Activated CD4-positive, alpha-beta T cell treated with anti-CD3 and anti-CD28 coated beads, Interleukin-2, amount 50 U/mL, for 24 hours (primary cell): ENCODE data around the gene ERCC3.

Source experiments
- DNase-seq, 2 donors: peaks; one replicate each; pipeline ENCODE4 v3.0.0-alpha.2; 2020; ENCODE audit warnings: low read depth in 1 of 2, low spot score in 1 of 2

The ERCC3 gene

DNA sequence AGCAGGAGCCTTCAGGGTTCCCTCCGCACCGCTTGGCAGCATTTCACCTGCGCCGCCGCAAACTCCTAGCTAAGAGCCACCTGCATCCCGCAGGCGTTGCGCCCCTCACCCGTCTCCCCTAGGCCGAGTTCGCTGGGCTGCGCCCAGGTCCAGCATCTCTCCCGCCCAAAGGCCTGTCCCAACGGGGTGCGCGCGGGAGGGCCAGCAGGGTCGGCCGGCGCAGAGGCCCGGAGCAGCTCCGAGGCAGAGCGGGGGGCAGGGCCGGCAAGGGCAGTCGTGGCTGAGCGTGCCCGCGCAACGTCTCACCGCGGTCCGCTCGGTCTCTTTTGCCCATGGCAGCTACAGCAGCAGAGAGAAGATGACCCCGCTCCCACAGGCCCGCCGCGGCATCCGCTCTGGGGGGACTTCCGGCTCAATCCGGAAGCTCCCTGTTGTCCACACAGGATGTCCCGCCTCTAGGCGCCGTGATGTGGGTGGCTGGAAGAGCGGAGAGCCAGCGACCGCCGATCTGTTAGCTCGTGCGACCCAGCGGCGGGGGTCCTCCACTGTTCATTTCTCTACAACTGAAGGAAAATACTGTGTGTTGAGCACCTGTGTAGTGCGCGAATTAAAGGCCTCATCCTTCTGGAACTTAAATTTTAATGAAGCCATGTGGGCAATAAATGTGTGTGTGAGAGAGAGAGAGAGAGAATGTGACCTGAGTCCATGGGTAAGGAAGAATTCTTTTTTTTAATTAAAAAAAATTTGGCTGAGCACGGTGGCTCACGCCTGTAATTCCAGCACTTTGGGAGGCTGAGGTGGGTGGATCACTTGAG is at the start of gene ERCC3:
ERCC3 (minus strand) TSS at position 397 of the 815 bp plus-strand sequence; CDS start at position 334, 63 bp downstream.
- peak; percentile 68 to 81 for DNase-seq

DNA sequence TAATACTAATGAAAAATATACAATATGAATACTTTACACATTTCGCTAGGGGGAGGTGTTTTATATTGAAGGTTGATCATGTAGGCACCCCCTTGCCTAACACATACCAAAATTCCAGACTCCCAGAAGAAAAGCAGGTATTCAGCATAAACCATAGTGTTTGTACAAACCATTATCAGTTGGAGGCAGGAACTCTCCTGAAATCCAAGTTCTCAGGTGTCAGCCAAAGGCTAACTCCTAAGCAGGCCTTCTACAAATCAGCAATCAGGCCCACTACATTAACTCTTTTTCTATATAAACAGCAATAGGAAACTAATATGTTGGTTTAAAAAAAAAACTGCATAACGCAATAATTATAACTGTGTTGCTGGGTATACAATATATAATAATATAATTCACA is 49.3 kb upstream of the ERCC3 start:
- DNase-seq: no peak

DNA sequence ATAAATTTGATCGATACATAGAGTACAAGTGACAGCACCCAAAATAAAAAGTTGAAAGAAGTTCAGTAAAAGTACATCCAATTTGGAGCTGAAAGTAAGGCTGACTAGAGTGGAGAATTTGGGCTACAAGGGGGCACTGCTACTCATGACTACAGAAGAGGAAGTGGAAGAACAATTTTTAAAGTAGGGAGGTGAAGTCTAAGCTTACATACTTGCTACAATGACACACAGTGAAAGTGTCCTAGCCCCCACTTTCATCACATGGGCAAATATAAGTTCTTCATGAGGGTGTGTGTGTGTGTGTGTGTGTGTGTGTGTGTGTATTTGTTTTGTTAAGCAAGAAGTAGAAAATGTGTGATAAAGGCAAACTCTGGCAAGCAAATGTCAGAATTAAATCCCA is 48.2 kb upstream of the ERCC3 start:
- DNase-seq: no peak

DNA sequence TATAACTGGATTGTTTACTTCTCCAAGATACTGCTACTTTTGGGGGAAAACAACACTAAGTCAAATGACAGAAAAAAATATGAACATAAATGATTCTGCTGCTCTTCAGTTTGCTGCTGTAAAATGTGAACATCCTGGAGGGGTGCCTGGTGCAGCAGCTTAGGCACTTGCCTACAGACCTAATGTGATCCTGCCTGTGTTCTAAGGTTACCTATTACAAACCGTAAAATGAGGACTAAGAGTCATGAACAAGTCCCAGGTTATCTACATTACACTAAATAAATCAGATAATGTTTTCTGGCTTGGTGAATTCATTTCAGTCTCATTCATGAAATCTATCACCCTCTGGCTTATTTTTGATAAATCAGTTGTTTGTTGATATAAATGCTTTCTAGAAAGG is 38.4 kb upstream of the ERCC3 start:
- DNase-seq: no peak

DNA sequence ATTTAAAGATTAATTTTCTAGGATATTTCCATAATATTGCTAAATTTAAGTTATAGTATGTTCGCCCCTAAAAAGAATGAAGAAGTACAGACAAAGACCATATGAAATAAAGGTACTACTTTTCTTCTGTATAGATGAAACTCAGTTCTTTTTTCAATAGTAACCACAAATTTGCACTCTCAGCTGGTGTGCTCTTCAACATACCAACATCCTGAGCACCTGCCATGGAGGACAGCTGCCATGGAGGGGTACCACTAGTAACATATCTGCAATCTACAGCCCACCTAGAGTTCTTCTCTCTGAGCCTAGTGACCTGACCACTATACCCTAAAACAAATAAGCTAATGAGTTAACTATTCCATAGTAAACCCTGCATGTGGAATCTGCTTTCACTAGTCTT is 36.8 kb upstream of the ERCC3 start:
- DNase-seq: no peak

DNA sequence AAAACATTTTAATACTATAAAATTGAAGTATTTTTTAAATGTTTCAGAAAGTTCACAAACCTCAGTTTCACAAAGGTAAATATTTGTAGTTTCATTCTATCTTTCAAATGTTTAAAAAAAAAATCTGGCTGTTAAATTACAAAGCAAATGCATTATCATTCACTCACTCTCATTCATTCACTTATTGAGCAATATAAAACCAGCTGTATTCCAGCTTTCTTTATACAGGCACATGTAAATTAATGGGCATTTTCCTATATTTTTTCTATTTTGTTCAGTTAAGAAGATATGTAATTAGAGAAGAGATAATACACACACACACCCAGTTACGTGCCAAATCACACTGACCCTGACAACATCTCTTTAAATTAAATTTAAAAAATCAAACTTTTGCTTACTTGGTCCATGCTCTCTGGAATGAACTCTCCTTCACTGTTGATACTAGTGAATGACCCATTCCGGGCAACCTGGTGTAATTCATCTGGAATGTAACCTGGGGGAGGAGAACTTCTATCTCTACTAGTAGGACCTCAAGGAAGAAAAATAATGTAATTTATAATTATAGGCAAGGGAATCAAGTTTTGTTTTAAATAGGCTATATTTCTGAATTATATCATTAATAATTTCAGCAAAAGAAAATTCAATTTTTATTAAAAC is 32.5 kb upstream of the ERCC3 start:
- no peak for DNase-seq

DNA sequence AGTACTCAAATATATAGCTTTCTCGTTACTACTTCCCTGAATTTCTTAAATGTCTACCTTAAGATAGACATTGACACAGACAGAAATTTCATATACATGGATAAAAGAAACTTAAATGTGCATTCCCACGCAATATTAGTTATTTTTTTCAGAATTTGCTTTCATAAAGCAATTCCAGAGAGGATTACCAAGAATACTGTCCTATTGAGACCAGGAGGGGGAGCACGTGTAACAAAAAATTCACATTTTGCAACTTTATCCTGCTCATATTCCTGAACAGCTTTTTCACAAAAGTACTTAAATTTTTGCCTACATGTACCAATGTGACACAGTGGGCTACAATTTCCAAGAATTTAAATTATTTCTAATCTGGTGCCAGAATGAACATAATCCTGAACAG is 30.7 kb upstream of the ERCC3 start:
- no peak for DNase-seq

DNA sequence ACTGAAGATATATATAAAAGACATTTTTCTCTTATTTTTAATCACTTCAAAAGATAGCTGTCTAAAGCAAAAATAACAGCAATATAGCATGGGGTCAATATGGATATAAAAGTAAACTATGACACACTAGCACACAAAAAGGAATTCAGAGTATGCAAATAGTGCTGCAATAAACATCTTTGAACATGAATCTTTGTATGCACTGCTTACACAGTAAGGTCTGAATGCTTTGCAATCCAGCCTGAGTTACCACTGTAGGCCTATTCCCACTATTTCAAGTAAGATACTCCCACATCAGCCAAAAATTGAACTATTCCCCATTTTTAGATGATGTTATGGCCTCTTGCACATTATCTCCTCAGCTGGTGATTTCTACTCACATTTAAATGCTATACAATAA is 27.4 kb upstream of the ERCC3 start:
- no peak for DNase-seq

DNA sequence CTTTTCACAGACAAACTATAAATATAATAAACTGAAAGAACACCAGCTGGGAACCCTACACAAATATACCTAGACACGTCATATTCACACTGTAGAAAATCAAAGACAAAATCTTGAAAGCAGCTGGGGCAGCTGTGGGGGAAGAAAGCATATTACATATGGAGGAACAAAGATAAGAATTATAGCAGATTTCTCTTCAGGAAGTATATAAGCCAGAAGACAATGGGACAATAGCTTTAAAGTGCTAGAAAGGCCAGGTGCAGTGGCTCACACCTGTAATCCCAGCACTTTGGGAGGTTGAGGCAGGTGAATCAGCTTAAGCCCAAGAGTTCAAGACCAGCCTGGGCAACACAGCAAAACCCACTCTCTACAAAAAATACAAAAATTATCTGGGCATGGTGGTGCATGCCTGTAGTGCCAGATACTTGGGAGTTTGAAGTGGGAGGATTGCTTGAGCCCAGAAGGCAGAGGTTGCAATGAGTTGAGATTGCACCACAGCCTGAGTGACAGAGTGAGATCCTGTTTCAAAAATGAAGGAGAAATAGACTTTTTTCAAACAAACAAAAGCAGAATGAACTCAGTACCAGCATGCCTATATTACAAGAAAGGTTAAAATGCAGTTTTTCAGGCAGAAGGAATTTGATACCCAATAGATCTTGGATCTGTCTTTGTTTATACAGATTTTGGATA is 26.8 kb upstream of the ERCC3 start:
- no peak for DNase-seq

DNA sequence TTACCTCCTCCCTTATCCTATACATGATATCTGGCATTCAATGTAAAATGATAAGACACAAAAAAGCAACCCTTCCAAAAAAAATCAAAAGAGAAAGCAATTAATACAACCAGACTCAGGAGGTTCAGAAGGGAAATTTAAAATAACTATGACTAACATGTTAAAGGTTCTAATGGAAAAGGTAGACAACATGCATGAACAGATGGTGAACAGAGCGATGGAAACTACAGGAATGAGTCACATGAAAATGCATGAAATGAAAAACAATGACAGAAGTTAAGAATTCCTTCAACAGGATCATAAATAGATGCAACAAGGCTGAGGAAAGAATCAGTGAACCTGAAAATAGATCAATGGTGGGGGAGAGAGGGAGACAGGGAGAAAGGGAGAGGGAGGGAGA is 26.1 kb upstream of the ERCC3 start:
- DNase-seq: no peak

DNA sequence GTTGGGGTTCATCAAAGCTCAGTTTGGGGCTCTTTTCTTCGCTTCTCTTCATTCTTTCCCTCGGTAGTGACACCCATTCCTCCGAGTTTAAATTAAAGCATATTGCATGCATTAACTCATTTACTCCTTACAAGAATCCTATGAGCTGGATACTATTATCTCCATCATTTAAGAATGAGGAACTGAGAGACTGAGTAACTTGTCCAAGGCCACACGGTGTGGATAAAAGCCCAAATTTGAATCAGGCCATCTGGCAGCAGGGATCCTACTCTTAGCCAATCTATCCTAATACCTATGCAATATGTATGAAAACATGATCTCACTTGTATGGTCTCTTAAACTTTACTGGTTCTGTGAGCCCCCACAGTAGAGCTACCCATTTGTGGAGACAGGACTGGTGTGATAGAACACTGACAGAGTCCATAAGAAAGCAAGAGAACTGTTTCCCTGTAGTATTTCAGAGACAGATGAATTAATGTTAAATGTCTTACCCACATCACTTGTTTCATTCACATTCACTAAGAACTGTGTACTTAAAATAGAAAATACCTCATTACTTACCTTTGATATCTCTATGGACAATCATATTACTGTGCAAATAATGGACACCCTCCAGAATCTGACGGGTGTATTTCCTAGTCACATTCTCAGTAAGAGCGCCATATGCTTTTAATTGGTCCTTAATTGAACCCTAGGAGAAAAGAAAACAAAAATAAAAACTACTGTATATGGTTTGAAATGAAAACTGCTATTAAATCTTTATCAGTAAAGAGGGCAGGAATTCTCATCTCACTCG is 20.4 kb upstream of the ERCC3 start:
- no peak for DNase-seq

DNA sequence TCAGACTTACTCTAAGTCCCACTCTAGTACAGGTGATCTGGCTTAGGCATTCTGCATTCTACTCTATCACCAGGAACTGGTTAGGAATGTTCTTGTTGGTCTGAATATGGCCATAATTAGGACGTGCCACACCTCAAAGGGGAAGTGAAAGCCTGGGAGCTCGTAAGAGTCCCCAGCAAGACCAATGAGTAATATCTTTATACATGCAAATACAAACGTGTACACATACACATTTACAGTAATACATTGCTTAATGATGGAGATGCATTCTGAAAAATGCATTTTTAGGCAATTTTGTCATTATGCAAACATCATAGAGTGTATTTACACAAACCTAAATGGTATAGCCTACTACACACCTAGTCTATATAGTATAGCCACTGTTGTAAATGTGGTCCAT is 19.5 kb upstream of the ERCC3 start:
- DNase-seq: no peak

DNA sequence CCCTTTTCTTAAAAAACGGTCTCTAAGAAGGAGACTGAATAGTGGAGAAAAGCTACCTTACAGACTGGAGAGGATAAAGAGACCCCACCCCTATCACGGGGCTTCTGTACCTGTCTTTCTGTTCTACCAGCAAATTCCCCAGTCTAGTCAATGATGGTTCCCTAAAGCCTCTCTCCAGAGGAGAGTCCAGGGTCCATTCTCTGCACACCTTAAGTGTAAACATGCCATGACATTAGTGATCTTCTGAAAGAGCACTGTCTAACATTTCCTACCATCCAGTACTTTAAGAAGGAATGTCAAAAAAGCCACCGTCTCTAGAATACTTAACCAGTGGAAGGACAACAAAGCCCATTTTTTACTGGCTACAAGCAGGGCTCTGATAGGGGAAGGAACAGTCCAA is 17.0 kb upstream of the ERCC3 start:
- no peak for DNase-seq

DNA sequence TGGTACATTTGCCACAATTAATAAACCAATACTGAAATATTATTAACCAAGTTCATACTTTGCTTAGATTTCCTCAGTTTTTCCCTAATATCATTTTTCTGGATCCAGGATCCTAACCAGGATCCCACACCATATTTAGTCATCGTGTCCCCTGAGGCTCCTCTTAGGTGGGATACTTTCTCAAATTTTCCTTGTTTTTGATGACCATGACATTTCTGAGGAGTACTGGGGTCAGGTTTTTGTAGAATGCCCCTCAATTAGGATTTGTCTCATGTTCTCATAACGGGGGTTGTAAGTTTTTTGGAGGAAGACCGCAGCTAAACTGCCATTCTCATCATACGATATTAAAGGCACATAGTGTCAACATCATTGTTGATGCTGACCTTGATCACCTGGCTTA is 15.5 kb upstream of the ERCC3 start:
- DNase-seq: no peak

DNA sequence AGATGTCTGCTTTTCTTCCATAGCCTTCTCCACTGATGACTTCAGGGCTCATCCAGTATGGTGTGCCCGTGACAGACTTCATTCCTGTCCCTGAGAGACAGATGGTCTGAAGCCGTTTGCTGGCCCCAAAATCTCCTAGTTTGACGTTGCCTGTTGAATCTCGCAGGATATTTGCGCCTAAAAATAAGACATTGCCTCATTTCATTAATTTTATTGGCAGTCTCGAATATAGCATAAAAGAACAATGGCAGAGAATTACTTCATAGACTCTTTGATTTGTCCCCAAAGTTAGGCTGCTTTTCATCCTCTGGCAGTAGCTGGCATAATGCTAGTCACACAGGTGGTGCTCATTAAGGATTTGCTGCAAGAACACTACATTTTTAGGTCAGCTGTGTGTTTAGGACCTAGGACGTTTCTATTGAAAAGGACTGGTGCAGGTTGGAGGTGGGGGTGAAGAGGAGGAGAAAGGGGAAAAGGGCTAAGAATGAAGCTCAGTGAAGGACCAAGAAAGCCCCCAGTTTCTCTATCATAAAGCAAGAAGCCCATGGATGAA is 14.7 kb upstream of the ERCC3 start:
- no peak for DNase-seq

DNA sequence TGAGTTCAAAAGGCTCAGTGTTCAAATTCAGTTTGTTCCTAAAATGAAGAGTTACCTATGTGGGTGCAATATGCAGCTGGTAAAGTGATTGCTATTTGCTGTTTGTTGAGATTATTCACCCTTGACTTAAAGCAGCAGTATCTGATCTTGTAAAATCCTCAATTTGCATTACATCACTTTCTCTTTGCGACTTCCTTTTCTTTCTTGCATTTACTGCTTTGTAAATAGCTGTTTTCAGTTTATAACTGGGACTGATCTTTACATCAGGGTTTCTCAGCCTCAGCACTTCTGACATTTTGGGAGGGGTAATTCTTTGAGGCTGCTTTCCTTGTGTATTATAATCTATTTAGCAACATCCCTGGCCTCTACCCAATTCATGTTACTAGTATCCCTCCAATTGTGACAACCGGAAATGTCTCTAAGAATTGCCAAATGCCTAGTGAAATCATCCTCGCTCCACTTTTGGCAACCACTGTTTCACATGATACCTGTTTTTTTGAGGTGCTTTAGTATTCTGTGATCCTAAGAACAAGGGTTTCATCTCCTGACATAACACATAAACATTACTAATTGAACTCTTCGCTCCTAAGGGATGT is 12.1 kb upstream of the ERCC3 start:
- no peak for DNase-seq

DNA sequence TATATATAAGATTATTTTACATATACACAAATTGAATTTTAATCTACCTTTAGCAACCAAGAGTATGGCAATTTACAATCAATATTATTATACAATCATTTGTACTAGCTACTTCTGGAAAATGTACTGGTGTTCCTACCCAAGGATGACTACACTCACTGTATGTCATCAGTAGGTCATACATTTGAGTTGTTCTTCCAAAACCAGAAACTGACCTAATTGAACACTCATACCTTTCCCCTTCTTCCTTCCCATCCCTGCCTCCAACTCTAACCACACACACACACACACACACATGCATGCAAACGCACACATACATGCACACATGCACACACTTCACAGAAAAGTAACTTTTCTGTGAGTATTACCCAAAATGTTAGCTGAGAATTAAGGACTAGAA is 8.2 kb upstream of the ERCC3 start:
- DNase-seq: no peak

DNA sequence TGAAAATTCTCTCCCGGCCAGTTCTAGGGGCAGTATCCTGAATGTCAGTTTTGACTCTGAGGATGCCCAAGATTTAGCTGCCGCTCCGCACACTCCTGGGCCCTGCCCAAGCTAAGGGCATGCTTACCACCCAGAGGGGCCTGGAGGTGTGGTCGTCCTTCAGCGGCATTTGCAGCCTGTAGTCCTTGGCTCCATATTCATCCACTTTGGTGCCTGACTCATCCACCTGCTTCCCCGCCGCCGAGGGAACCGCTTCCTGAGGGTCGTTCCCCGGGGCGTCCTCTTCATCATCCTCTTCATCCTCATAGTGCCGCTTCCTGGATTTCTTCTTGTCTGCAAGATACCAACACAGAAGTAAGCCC is 577 bp downstream of the ERCC3 start:
- DNase-seq: no peak

DNA sequence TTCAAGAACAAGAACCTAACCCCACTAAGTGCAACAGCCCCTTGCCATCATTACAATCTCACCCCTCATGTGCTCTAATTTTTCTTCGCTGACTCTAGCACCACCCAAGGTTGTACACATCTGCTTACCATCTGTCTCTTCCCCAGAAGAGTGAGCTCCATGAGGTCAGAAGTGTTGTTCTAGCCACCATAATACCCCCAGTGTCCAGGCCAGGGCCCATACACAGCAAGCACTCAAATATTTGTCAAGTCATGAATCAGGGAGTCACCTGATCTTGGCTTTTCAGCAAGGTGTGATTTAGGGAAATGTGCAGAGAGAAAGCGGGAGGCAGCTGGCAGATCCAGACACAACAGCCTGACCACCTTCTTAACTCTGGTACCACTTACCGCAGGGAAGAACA is 5.7 kb downstream of the ERCC3 start:
- no peak for DNase-seq

DNA sequence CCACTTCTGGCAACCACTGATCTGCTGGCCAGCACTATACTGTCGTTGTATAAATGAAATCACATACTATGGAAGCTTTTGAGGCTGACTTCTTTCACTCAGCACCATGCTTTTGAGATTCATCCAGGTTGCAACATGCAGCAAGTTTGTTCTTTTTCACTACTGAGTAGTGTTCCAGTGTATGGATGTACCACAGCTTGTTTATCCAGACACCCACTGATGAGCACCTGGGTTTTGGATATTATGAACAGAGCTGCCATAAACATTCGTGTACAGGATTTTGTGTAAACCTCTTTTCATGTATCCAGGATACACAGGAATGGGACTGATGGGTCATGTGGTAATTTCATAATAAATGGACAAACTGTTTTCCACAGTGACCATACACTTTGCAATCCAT is 10.7 kb downstream of the ERCC3 start:
- DNase-seq: no peak

DNA sequence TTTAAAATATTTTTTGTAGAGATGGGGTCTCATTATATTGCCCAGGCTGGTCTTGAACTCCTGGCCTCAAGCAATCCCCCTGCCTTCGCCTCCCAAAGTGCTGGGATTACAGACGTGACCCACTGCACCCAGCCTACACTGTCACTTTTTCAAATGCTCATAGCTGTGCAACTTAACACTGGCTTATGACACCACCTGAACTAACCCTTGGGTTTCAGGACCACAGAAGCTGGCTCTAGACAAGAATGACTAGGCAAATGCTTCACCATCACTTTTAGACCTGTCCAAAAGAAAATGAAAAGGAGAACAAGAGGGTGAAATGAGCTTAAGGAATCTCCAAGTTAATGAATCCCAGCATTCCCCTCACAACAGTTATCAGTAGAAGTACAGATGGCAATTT is 13.3 kb downstream of the ERCC3 start:
- DNase-seq: no peak
